GM12892 (cell line): ENCODE measurements around the gene BIN1.

ENCODE experiments used
- POLR2A ChIP-seq: IDR thresholded peaks from 2 replicates; pipeline ENCODE4 v1.6.1; 2011; ENCODE audit warnings: low read depth, low read length, control low read depth
- POLR2AphosphoS5 ChIP-seq: IDR thresholded peaks from 2 replicates; pipeline ENCODE4 v1.6.1; 2011; ENCODE audit warnings: low read depth, low read length, control low read depth
- TAF1 ChIP-seq: IDR thresholded peaks from 2 replicates; pipeline ENCODE4 v1.6.1; 2011; ENCODE audit warnings: low read depth, mild to moderate bottlenecking, control low read depth, low read length, borderline replicate concordance

DNA sequence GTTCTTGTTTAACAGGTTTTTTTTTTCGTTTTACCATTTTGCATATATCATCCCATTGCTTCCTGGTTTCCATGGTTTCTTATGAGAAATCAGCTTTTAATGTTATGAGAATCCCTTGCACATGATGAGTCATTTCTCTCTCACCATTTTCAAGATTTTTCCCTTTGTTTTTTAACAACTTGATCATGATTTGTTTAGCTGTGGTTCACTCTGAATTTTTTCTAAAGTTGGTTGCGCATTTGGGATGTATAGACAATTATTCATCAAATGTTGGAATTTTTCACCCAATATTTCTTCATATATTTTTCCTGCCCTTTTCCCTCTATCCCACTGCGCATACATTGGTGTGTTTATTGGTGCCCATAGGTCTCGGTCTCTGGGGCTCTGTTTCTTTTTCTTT lies 42.4 kb upstream of the BIN1 start:
- TF ChIP-seq POLR2A (no peak), TAF1 (no peak), POLR2AphosphoS5 (no peak)
